Measurements from ENCODE around the gene ATE1. TPM values are rescaled to one million over a fixed set of nuclear protein-coding genes. Genes with fewer than 3 reads are reported as not detected.

ATE1 gene
- total and polyA plus RNA-seq, 2 experiments from 2014 or later = 17.4 to 24.5 TPM

GRCh38 chr10:121880895-121881294, 46.9 kb downstream of the ATE1 start:
- Mint-ChIP-seq H3K9me3 (no peaks in the 10 kb centered on the region), H3K27ac (no peak overlapping the region), H3K4me3 (no peak overlapping the region), H3K4me1 (peaks cover 8% of the 10 kb centered on the region; the same call in 2 of the 3 replicates), H3K27me3 (ENCODE audit: insufficient read depth, low read depth, poor library complexity) (no peaks in the 10 kb centered on the region), H3K36me3 (ENCODE audit: low read depth) (peaks cover 19% of the 10 kb centered on the region)
- Histone ChIP-seq H3K4me1 (ENCODE audit: insufficient read depth) (0 out of 2 replicates have a peak, but pooled peaks cover 6% of the 10 kb centered on the region), H3K27ac (ENCODE audit: low read depth) (no peak overlapping the region), H3F3A (replicated peaks; ENCODE audit: low read depth) (no peaks in the 10 kb centered on the region), H3K27me3 (ENCODE audit: insufficient read depth) (no peaks in the 10 kb centered on the region), H2AFZ (no peak overlapping the region), H3K36me3 (ENCODE audit: insufficient read depth) (no peaks in the 10 kb centered on the region), H4K20me1 (replicated peaks; ENCODE audit: insufficient read depth) (0 out of 2 replicates have a peak, but pooled peaks cover 5% of the 10 kb centered on the region), H3K79me2 (replicated peaks; ENCODE audit: insufficient read depth) (peaks cover 3% of the 10 kb centered on the region; the same call in 1 of the 2 replicates), H3K4me2 (no peak overlapping the region), H3K9me2 (ENCODE audit: insufficient read depth) (no peaks in the 10 kb centered on the region), H3K4me3 (no peak overlapping the region)
- ATAC-seq (no peak), DNase-seq (ENCODE audit: low spot score) (no peak)
- no peak for TF ChIP-seq CREB1 (CRISPR knock-in tag; IDR thresholded peaks at IDR 0.05; ENCODE audit: low read depth)
- no peak for TF ChIP-seq ZNF114 (CRISPR knock-in tag; IDR thresholded peaks at IDR 0.05)
- TF ChIP-seq ZNF462 (CRISPR knock-in tag; IDR thresholded peaks at IDR 0.05) = no peak
- TF ChIP-seq JUNB (IDR thresholded peaks at IDR 0.05; ENCODE audit: unreplicated experiment) = no peak
- TF ChIP-seq POLR2AphosphoS5 (IDR thresholded peaks at IDR 0.05; ENCODE audit: low read depth) = no peak
- no peak for TF ChIP-seq ZNF331 (CRISPR knock-in tag; IDR thresholded peaks at IDR 0.05; ENCODE audit: low read depth)
- TF ChIP-seq CTCF (conservative IDR thresholded peaks at IDR 0.05; ENCODE audit: low read depth in 2 of 2) = no peak
- no peak for TF ChIP-seq EZH2 (IDR thresholded peaks at IDR 0.05; ENCODE audit: low read depth, unreplicated experiment)
- no peak for TF ChIP-seq ETS1 (IDR thresholded peaks at IDR 0.05)
- no peak for TF ChIP-seq STAT1 (IDR thresholded peaks at IDR 0.05; ENCODE audit: unreplicated experiment)
- TF ChIP-seq NANOG (IDR thresholded peaks at IDR 0.05; ENCODE audit: borderline replicate concordance) = no peak
- TF ChIP-seq REST (IDR thresholded peaks at IDR 0.05; ENCODE audit: unreplicated experiment) = no peak
- no peak for TF ChIP-seq EZH2phosphoT487 (IDR thresholded peaks at IDR 0.05; ENCODE audit: unreplicated experiment)

Data from GM23338 (cell line).